Measurements from ENCODE around the gene THSD4.

The THSD4 gene

DNA sequence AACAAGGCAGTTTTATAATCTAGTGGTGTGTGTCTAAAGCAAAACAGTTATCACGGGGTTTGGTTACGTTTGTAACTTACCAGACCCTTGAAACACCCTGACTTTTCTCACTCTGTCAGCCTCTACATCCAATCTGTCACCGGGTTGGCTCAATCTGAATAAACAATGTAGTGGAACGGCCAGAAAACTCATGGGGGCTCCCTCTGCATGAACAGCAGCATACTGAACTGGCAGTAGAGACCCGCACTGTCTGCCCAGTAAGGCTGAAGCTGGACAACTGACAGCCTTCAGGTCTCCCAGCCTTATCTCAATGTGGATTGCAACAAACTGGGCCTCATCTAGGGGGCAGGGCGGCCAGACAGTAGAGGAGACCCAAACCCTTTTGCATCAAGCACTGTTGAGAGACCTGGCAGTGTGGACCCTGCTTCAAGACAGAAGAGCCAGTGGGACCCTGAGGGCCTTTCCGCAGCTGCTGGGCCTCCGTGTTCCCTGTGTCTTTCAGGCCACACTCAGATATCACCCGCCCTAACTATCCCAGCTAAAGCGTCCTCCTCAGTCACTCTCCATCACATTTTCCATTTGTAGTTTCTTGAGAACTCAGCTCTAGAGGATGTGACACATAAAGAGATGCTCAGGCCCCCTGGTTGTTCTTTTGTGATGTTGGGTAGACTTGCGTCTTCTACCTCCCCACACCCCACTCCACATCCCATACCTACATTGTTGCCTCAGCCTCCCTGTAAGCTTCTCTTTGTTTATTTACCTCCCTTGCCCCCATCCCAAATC, 513.9 kb downstream of the THSD4 start:
- DNase-seq (ENCODE audit: low read depth), result no peak

DNA sequence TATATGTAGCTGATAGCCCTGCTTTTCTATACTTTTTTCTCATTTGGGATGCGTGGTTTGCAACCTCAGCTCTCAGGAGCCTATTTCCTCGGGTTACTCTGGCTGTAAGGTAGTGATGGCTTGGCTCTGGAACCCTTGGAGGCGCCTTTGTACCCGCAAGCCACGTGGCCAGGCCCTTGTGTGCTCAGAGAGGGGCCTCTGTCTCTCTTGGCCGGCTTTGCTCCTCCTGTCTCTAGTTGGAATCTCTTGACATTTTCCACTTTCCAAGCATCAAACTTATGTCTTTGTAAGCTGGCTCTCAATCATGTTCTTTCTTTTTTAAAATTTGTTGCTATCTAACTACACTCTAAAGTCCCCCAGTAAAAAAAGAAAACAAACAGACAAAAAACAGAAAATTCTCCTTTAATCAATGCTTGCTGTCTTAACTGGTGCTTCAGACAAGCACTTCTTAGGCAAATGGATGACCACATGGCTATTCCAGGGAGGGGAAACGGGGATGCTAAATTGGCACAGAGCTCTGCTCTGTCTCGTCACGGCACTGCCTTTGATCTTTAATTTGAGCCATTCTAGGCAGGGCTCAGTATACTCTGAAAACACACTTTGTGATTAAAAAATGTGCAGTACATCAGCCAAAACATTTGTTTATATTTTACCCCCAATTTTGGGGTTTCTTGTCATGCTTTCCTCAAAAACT, 514.7 kb downstream of the THSD4 start:
- no peak for DNase-seq (ENCODE audit: low read depth)

DNA sequence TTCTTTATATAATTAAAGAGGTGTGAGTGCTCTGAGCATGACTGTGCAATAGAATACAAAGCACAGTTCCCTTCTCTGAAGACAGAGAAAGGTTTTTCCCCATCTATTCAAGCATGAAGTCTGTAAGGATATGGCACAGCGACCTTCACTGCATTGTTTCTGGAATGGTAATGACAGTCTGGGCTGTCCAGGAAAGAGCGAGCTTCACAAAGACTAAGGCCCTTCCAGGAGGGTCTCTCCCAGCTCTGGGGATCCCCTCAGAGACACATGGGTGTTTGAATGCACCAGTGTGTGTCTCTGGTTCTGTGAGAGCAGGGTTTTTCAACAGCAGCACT, 515.2 kb downstream of the THSD4 start:
- DNase-seq (ENCODE audit: low read depth), result no peak

DNA sequence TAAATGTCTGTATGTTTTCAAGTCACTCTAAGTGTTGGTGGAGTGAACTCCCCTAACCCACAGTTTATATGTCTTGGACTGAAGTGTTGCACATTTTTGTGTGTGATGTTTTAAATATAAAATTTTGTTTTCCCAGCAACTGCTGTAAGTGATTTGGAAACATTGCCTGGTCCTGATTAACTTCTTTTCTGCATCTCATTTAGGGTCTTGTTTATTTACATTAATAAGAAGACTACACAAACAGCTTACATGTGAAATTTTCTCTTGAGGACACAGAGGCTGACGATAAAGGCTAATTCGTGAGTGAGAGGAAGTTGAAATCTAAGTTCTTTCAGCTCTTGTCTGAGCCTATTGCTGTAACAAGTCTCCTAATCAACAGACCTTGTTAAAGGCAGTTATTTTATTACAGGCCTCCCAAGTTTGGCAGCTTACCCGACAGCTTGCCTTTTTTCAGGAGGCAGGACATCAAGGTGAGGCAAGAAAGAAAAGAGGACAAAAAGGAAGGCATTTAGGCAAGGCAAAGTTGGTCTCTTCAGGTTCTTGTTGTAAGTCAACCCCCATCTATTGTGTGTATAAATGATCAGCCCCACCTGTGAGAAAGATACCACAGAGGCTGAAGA, 517.4 kb downstream of the THSD4 start:
- no peak for DNase-seq (ENCODE audit: low read depth)

DNA sequence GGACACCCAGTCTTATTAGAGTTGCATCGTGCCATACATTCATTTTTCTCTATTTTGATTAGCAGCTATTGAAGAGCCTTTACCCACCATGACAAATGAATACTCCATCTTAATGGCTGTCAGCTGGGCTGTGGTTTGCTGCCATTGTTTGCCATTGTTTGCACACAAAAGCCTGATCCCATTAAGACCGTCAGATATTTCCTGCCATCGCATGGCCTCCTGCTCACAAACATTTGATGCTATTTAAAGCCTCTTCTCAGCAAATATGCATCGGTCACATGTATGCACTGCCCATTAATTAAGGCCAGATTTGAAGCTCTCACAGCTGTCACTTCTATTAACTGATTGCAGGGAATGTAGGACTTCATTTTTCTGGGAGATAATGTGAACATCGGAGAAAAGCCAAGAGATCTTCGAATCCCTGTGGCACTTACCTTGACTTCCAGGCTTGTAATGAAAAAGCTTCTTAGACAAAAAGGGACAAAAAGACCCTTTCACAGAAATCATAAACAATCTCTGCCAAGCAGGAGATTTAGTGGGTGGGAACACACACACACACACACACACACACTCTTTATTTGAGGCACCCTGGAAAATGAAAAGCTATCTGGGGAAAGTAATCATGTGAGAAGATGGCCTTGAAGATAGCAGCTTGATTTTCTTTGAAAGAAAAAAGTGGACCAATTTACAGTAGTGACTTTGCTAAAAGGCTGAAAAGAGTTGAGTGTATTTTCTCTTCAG, 519.7 kb downstream of the THSD4 start:
- no peak for DNase-seq (ENCODE audit: low read depth)

DNA sequence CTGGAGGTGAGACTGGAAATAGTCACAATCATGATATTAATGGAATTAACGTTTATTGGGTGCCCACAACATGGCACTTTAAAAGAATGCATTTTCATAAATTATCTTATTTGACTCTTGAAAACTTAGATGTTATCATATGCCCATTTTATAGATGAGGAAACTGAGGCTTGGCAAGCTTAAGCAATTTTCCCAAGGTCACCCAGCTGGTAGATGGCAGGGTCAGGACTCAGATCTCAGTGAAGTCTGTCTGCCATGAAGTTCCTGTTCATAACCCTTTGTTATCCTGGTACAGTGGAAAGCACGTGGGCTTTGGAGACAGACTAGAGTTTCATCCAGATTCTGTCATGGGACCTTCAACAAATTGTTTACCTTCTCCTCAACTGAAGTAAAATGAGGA, 520.5 kb downstream of the THSD4 start:
- no peak for DNase-seq (ENCODE audit: low read depth)

DNA sequence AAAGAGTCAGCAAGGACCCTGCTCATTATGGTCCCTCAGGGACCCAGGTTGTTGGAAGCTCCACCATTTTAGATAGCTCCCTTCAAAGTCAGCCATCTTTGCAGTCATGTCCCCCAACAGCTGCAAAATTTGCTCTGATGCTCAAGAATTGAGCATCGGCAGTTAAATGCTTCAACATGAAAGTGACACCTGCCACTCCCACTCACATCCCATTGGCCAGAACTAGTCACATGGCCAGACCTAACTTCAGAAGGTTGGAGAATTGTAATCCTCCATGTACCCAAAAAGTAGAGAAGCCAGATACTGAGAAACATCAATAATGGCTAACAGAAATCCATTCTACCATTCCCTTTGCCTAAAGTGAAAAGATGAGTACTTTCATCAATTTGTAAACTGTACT, 523.6 kb downstream of the THSD4 start:
- DNase-seq (ENCODE audit: low read depth), result no peak

DNA sequence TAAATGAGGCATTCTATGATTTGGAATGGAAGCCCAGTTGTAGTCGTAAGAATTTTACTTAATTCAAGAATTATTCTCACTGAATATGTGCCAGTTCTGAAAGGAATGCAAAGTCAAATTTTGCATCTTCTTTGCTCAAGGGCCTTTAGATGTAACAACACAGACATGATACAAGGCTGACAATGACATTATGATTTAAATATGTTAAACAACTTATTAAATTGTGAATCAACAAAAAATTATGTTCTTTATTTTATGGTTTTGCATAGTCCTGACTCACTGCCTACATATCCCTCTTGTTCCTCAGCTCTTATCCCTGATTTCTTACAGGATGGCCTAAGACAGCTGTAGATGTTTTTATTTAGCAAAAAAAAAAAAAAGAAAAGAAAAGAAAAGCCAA, 524.2 kb downstream of the THSD4 start:
- DNase-seq (ENCODE audit: low read depth), result no peak

DNA sequence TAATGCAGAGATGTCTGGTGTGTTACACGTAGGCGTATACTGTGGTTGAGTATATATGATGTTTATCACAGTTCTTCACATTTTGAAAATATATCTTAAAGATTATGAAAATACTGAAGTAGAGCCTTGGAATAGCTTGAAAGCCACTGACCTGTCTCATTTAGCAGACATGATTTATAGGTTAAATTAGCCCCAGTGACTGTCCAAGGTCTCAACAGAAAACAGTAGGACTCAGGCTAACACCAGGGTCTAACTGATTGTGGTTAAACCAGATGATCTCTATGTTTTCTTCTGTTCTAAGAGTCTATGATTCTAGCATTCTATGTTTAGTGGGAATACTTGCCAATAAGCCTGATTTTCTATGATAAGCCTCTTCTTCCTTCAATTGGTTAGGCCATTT, 528.6 kb downstream of the THSD4 start:
- no peak for DNase-seq (ENCODE audit: low read depth)

DNA sequence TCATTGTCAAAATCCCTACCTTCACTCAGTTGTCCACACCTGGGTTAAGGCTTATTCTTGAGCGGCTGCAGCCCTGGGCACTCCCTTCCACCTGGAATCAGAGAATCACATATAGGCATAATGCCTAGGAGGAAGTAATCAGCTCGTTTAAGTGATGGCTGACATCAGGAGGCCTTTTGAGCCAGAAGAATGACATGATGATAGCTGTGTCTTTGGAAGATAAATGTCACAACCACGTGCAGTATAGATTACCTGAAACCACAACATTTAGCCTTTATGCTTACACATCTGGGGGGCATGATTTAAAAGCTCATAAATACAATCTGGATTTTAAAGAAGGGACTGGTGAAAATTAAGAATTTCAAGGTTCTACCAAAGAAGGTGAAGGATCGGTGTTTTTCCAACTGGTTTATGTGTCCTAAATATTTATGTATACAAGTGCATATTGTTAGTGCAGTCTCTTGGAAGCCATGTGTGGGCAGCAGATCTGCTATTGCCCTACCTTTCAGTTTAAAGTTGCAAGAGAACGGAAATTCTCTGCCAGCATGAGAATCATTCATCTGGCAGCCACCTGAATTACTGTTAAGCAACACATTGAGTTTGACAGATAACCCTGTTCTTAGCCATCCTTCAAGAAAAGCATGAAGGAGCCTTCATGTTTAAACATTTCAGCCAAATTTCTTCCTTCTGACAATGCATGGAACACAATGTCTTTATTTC, 531.7 kb downstream of the THSD4 start:
- DNase-seq (ENCODE audit: low read depth), result no peak

DNA sequence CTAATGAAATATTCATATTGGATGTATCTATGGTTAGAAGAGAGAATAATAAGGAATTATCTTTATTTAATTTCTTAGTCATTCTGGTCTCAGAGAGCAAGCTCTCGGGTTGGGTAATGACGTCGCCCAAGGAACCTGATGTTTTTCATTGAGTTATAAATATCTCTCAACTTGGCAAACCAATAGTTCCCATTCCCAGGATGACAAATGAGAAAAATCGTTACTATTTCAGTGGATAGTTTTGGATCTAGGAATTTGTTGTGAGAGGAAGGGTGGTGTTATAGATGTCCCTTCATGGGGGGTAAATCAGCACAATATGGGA, 532.2 kb downstream of the THSD4 start:
- DNase-seq (ENCODE audit: low read depth), result no peak

DNA sequence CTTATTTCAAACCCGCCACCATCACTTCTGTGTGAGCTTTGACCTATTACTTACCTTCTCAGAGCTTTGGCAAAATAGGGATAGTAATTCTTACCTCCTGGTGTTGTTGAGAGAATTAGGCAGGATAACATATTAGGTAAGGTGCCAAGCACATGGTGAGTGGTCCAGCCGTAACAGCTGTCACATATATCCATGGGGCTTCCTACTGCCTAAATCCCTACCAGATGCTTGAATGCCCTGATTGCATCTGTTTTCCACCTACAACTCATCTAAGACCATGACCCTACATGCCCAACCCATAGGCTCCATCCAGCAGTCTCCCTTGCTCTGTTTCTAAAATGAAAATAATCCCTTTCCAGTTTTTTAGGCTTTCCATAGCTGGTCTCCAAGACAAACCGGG, 532.8 kb downstream of the THSD4 start:
- DNase-seq (ENCODE audit: low read depth), result no peak

DNA sequence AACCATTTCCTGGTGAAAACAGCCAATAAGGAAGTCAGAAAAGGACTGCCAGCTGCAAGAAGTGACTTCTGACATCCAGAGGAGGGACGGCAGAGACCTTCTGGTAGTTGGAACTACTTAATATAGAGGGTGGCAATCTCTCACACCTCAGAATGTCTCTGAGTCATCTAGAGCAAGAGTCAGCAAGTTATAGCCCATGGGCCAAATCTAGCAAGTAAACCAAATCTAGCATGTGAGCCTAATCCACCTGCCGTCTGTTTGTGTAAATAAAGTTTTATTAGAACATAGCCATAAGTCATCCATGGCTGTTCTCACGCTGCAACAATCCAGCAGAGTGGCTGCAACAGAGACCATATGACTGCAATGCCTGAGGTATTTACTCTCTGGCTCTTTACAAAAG, 534.6 kb downstream of the THSD4 start:
- DNase-seq (ENCODE audit: low read depth), result no peak

DNA sequence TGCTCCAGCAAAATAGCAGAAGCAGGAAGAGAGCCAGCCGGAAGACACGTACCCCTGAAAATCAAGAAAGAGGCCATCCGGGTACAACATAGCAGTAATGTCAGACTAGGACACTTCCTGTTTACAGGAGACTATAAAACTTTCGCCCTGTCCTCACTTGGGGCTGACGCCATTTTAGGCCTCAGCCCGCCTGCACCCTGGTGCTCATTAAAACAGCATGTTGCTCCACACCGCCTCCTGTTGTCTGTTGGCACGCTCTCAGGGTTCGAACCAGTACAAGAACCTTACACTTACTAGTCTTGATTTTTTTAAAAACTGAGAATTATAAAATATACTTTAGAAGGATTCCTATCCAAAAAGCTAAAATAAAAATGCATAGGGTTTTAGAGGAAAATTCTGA, 535.3 kb downstream of the THSD4 start:
- no peak for DNase-seq (ENCODE audit: low read depth)

DNA sequence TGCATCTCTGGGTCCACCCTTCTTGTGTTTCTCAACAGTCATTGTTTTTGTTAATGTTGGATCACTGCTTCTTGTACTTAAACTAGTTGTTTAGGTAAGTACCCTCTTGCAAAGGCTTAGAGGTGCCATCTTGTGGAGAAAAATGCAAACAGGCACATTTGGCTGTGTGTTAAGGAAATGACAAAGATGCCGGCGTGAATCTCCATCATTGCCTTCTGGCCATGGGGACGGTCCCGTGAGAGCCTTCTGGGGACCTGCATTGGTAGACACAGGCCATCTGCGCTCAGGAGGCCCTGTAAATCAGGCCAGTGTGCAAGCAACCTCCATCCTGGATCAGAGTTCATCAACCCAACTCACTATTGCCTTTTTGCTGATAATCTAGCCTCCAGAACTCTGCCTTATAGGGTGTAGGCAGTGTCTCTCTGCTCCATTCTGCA, 536.5 kb downstream of the THSD4 start:
- no peak for DNase-seq (ENCODE audit: low read depth)

DNA sequence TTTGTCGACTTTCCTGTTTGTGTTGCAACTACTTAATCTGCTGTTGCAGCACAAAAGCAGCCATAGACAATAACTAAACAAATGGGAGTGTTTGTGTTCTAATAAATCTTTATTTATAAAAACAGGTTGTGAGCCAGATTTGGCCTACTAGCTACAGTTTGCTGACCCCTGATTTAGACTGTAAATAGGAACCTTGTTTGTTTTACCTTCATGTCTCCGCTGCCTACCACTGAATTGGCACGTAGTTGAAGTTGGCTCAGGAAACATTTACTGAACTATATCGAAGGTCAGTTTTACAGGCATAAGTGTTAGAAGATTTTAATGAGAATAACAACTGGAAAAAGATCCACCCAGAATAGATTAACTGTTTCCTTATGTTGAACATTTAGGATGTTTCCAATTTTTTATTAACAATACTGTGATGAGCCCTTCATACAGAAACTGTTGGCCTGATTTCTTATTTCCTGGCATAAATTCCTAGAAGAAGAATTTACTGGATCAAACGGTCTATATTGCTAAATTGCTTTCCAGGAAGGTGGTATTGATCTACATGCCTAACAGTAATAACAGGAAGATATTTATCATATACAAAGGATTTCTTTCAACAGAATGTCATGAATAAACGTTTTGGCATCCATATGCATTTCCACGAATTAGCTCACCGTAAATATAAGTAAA, 538.9 kb downstream of the THSD4 start:
- no peak for DNase-seq (ENCODE audit: low read depth)

DNA sequence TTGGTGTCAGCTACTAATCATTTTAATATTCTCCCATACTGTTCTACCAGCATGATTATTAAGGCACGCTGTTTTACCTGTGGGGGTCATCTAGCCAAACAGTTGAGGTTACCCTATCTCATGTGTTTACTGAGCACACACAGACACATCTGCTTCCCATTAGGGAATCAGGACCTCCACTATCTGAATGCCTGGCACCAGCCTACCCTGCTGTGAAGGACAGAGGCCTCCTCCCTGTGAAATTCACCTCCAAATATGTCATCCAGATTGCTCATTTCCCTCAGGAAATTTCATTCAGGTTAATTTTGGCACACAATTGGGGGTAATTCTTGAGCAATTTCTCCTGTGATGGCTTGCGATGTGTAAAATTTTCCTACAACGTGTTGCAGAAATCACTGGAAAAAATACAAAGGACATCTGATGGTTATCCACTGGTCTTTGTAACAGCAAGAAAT, 539.5 kb downstream of the THSD4 start:
- DNase-seq (ENCODE audit: low read depth), result no peak

DNA sequence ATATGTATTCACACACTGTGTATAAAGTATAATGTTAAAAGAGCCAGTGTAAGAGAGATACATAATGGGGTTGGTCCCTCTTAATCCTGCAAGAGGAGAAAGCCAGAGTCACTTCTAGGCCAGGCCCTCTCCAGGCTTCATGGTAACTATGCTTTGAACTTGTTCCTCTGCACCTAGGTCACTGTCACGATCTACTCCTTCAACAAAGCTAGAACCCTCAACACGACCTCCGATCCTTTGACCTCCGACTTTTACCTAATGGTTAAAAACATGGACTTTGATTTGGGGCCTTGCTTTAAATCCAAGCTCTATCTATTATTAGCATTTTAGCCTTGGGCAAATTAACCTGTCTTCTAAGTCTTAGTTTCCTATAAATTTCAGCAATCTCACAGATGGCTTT, 541.2 kb downstream of the THSD4 start:
- DNase-seq (ENCODE audit: low read depth), result no peak

DNA sequence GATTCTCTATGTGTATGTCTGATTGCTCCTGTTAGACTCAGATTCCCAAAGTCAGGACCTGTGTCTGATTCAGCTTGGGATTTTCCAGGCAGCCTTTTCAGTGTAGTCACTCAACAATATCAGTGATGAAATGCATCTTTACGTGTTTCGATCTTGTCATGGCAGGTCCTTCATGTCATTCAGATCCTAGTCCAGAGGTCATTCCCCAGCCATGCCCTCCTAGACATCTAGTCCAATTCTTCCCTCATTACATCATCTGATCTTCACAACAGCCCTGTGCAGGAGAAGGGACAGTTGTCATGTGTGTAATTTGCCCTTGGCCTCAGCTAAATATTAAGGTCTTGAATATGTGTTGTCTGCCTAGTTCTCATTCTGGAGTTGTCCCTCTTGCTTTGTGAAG, 541.9 kb downstream of the THSD4 start:
- no peak for DNase-seq (ENCODE audit: low read depth)

DNA sequence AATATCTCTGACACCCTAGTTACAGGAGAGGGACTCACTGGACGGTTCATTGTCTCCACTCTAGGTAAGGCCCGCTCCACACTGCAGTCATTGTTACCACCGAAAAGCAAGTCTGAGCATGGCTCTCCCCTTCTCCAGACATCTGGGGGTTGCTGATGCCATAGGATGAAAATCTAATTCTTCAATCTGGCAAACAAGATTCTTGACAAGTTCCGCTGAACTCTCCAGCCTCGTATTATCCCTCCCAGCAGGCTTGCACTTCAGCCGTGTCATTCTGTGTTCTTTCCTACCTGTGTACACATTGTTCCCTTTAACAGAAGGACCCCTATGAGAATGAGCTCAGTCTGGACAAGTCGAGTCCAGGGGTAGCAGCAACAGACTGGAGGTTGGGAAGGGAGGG, 542.8 kb downstream of the THSD4 start:
- DNase-seq (ENCODE audit: low read depth), result no peak

All from CMK (cell line).